BLaER1 (cell line): ENCODE results near the gene RYR1.

ENCODE experiments used
- H3K27ac ChIP-seq: shearing (Covaris generic); formaldehyde crosslinking; 2 replicates; pipeline ENCODE4 v1.8.1; 2022
- H3K27me3 ChIP-seq: shearing (Covaris generic); formaldehyde crosslinking; 2 replicates; pipeline ENCODE4 v1.8.1; 2022
- H3K36me3 ChIP-seq: shearing (Covaris generic); formaldehyde crosslinking; 2 replicates; pipeline ENCODE4 v1.8.1; 2022
- H3K4me1 ChIP-seq: shearing (Covaris generic); formaldehyde crosslinking; 2 replicates; pipeline ENCODE4 v1.8.1; 2022
- H3K4me2 ChIP-seq: shearing (Covaris generic); formaldehyde crosslinking; 2 replicates; pipeline ENCODE4 v1.8.1; 2022
- H3K4me3 ChIP-seq: shearing (Covaris generic); formaldehyde crosslinking; 2 replicates; pipeline ENCODE4 v1.8.1; 2022
- H3K9ac ChIP-seq: shearing (Covaris generic); formaldehyde crosslinking; 2 replicates; pipeline ENCODE4 v1.8.1; 2022
- H3K9me3 ChIP-seq: shearing (Covaris generic); formaldehyde crosslinking; 2 replicates; pipeline ENCODE4 v1.8.1; 2022
- H4K20me1 ChIP-seq: shearing (Covaris generic); formaldehyde crosslinking; 2 replicates; pipeline ENCODE4 v1.8.1; 2022
- Cebpa-rat ChIP-seq: shearing (Covaris generic); IDR thresholded peaks from 2 replicates; pipeline ENCODE4 v1.8.1; 2022

Gene RYR1

DNA sequence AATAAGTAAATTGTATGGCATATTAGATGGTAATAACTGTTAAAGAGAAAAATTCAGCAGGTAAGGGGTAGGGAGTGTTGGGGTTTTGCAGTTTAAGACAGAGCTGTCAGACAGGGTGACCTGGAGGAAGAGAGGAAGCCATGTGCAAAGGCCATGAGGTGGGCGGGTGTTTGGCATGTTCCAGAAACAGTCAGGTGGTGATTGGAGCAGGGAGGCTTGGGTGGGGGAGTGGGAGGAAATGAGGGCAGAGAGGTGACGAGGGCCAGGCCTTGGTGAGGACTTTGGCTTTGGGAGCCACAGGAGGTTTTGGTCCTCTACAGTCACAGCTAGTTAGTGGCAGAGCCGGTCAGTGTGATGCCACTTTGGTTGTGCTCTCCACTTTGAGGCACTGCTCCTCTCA lies 20.1 kb downstream of the RYR1 start:
- H3K4me3 ChIP-seq: no peak overlapping the region
- no peaks in the 10 kb centered on the region for H3K36me3 ChIP-seq
- no peak overlapping the region for H3K9ac ChIP-seq
- TF ChIP-seq Cebpa-rat: no peak
- no peaks in the 10 kb centered on the region for H3K27me3 ChIP-seq
- no peaks in the 10 kb centered on the region for H3K9me3 ChIP-seq
- no peaks in the 10 kb centered on the region for H3K4me1 ChIP-seq
- H3K4me2 ChIP-seq: no peak overlapping the region
- H4K20me1 ChIP-seq: no peaks in the 10 kb centered on the region
- H3K27ac ChIP-seq: no peak overlapping the region

DNA sequence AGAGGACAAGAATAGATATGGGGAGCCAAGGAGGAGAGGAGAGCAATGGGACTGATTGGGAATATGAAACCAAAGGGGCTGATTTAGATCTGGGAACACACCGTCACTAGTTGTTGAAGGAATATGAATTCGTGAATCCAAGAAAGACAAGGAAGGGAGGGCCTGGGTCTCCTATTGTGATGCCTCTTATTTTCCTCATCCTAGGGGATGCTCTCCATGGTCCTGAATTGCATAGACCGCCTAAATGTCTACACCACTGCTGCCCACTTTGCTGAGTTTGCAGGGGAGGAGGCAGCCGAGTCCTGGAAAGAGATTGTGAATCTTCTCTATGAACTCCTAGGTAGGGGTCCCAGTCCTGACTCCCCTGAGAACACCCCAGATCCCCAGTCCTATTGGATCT lies 21.5 kb downstream of the RYR1 start:
- H3K4me2 ChIP-seq: no peak overlapping the region
- H3K9ac ChIP-seq: no peak overlapping the region
- TF ChIP-seq Cebpa-rat: no peak
- H3K27ac ChIP-seq: no peak overlapping the region
- no peak overlapping the region for H3K4me3 ChIP-seq
- no peaks in the 10 kb centered on the region for H3K4me1 ChIP-seq
- H3K9me3 ChIP-seq: no peaks in the 10 kb centered on the region
- no peaks in the 10 kb centered on the region for H3K27me3 ChIP-seq
- no peaks in the 10 kb centered on the region for H4K20me1 ChIP-seq
- no peaks in the 10 kb centered on the region for H3K36me3 ChIP-seq

DNA sequence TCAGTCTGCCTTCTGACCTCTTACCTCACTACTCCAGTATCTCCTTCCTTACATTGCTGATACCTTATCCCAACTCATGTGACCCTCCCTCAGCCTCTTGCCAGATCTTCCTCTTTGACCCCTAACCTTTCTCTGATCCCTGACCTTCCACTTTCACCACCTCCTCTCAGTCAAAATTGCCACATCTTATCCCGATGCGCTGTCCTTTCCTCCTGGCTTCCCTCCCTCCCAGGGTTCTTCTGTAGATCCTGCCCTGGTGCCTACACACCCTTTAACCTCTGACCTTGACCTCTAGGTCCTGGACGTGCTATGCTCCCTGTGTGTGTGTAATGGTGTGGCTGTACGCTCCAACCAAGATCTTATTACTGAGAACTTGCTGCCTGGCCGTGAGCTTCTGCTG lies 23.7 kb downstream of the RYR1 start:
- Histone ChIP-seq H4K20me1 (no peaks in the 10 kb centered on the region), H3K27me3 (no peaks in the 10 kb centered on the region)

DNA sequence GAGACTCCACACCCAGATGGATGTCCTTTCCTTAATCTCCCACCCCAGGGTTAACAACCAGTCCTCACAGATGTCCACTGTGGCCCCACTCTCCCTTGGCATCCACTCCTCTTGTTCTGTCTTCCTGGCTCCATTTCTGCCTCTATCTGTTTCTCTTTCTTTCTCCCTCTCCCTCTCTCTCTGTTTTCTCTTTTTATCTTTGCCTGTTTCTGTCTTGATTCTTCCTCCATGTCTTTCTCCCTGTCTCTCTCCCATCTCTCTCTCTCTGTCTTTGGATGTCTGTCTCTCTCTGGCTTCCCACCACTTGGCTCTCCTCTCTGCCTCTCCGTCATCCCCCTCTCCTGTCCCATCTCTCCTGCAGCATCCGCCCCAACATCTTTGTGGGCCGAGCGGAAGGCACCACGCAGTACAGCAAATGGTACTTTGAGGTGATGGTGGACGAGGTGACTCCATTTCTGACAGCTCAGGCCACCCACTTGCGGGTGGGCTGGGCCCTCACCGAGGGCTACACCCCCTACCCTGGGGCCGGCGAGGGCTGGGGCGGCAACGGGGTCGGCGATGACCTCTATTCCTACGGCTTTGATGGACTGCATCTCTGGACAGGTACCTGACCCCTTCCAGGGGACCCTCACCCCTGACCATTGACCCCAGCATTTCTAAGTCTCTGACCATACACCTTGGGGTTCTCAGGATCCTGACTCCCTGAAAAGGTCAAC lies 24.4 kb downstream of the RYR1 start:
- Histone ChIP-seq H4K20me1 (no peaks in the 10 kb centered on the region), H3K9ac (no peak overlapping the region), H3K36me3 (no peaks in the 10 kb centered on the region), H3K4me3 (no peak overlapping the region), H3K4me2 (no peak overlapping the region), H3K27me3 (no peaks in the 10 kb centered on the region), H3K9me3 (no peaks in the 10 kb centered on the region), H3K27ac (no peak overlapping the region), H3K4me1 (no peaks in the 10 kb centered on the region)
- no peak for TF ChIP-seq Cebpa-rat

More for the DNA sequence above, 23.7 kb downstream of the RYR1 start:
- no peak overlapping the region for H3K4me3 ChIP-seq
- no peak for TF ChIP-seq Cebpa-rat
- no peaks in the 10 kb centered on the region for H3K36me3 ChIP-seq
- no peaks in the 10 kb centered on the region for H3K4me1 ChIP-seq
- no peaks in the 10 kb centered on the region for H3K9me3 ChIP-seq
- no peak overlapping the region for H3K27ac ChIP-seq
- no peak overlapping the region for H3K9ac ChIP-seq
- H3K4me2 ChIP-seq: no peak overlapping the region

DNA sequence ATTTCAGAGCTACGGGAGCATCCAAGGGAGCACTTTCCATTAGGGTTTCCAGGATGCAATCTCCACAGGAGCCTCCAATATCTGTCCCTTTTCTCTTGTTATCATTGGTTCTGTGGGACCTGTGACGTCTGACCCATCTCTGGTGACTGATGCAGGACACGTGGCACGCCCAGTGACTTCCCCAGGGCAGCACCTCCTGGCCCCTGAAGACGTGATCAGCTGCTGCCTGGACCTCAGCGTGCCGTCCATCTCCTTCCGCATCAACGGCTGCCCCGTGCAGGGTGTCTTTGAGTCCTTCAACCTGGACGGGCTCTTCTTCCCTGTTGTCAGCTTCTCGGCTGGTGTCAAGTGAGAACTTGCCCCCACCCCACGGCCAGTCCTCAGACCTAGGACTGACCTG lies 25.5 kb downstream of the RYR1 start:
- Histone ChIP-seq H3K4me1 (peaks cover 8% of the 10 kb centered on the region), H3K36me3 (no peaks in the 10 kb centered on the region), H3K4me3 (no peak overlapping the region), H3K9ac (no peak overlapping the region), H4K20me1 (no peaks in the 10 kb centered on the region), H3K27ac (no peak overlapping the region), H3K27me3 (no peaks in the 10 kb centered on the region), H3K9me3 (no peaks in the 10 kb centered on the region), H3K4me2 (no peak overlapping the region)
- TF ChIP-seq Cebpa-rat: no peak

DNA sequence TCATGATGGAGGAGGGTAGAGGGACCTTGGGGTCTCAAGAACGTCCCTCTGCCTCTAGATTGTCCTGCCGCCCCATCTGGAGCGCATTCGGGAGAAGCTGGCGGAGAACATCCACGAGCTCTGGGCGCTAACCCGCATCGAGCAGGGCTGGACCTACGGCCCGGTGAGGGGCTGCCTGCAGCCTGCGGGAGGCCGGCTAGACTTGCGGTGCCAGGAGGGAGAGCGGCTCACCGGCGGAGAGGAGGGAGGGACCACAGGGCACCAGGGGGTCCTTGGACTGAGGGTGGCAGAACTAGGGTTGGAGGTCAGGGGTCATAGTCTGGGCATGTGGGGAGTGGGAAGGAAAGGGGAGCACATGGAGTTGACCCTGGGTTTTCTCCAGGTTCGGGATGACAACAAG lies 29.9 kb downstream of the RYR1 start:
- TF ChIP-seq Cebpa-rat: no peak
- no peak overlapping the region for H3K9ac ChIP-seq
- H3K36me3 ChIP-seq: no peaks in the 10 kb centered on the region
- H3K4me2 ChIP-seq: no peak overlapping the region
- H3K27ac ChIP-seq: no peak overlapping the region
- no peaks in the 10 kb centered on the region for H3K27me3 ChIP-seq
- no peaks in the 10 kb centered on the region for H4K20me1 ChIP-seq
- peaks cover 9% of the 10 kb centered on the region for H3K4me1 ChIP-seq
- H3K9me3 ChIP-seq: no peaks in the 10 kb centered on the region
- H3K4me3 ChIP-seq: no peak overlapping the region

DNA sequence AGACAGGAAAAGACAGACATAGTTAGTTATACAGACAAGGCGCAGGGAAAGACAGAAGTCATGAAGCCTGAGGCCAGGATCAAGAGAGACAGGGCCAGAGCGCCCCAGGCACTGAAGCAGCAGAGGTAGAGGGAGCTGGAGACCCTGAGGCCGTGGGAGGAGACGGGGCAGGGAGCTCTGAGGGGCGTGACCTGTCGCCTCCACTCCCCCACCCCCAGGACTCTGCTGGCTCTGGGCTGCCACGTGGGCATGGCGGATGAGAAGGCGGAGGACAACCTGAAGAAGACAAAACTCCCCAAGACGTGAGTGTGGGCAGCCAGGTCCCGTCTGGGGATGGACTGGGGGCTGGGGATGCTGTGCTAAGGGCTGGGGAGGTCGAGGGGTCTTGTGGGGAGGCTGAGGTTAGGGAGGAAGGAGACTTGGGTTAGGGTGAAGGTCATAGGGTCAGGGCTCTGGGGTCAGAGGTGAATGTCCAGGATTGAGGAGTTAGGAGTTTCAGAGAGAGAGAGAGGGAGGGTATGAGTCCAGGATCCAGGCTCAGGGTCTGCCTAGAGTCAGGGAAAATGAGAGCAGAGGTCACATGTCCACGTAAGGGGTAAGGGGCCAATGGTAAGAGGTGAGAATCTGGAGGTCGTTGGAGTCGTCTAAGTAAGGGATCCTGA lies 31.1 kb downstream of the RYR1 start:
- Histone ChIP-seq H3K4me1 (peaks cover 9% of the 10 kb centered on the region), H3K9me3 (no peaks in the 10 kb centered on the region), H3K36me3 (no peaks in the 10 kb centered on the region), H3K4me3 (no peak overlapping the region), H3K27me3 (no peaks in the 10 kb centered on the region), H3K9ac (no peak overlapping the region), H3K4me2 (no peak overlapping the region), H3K27ac (no peak overlapping the region), H4K20me1 (no peaks in the 10 kb centered on the region)
- no peak for TF ChIP-seq Cebpa-rat

DNA sequence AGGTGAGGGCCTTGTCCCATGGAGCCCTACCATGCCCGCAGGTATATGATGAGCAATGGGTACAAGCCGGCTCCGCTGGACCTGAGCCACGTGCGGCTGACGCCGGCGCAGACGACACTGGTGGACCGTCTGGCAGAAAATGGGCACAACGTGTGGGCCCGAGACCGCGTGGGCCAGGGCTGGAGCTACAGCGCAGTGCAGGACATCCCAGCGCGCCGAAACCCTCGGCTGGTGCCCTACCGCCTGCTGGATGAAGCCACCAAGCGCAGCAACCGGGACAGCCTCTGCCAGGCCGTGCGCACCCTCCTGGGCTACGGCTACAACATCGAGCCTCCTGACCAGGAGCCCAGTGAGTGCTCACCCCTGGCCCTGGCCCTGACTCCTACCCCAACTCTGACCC lies 32.6 kb downstream of the RYR1 start:
- Histone ChIP-seq H3K4me1 (peaks cover 9% of the 10 kb centered on the region), H3K9ac (no peak overlapping the region), H3K4me3 (no peak overlapping the region), H3K27me3 (no peaks in the 10 kb centered on the region), H3K9me3 (no peaks in the 10 kb centered on the region), H3K27ac (no peak overlapping the region), H4K20me1 (no peaks in the 10 kb centered on the region), H3K36me3 (no peaks in the 10 kb centered on the region), H3K4me2 (no peak overlapping the region)
- TF ChIP-seq Cebpa-rat: no peak

DNA sequence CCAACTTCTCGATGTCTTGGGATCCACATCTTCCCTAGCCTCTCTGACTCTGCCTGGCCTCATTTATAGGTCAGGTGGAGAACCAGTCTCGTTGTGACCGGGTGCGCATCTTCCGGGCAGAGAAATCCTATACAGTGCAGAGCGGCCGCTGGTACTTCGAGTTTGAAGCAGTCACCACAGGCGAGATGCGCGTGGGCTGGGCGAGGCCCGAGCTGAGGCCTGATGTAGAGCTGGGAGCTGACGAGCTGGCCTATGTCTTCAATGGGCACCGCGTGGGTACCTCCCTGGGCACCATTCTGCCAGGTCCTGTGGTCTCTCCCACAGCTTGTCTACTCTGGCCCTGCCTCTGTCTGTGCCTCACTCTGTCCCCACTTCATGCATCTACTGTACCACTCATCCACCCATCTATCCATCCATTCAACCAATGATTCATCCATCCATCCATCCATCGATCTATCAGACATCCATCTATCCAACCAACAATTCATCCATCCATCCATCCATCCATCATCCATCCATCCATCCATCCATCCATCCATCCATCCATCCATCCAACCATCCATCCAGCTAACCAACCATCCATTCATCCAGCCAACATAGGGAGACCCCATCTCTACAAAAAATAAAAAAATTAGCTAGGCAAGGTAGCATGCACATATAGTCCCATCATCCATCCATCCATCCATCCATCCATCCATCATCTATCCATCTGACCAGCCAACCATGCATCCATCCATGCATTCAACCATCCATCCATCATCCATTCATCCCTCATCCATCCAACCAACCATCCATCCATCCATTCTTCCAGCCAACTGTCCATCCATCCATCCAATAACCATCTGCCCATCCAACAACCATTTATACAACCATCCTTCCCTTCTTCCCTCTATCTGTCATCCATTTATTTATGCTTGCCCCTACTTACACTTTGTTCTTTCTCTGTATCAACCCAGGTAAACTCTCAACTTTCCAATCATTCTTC lies 34.3 kb downstream of the RYR1 start:
- H3K36me3 ChIP-seq: no peaks in the 10 kb centered on the region
- H4K20me1 ChIP-seq: no peaks in the 10 kb centered on the region
- TF ChIP-seq Cebpa-rat: no peak
- H3K27ac ChIP-seq: no peak overlapping the region
- no peak overlapping the region for H3K4me3 ChIP-seq
- no peaks in the 10 kb centered on the region for H3K27me3 ChIP-seq
- no peak overlapping the region for H3K9ac ChIP-seq
- H3K4me1 ChIP-seq: peaks cover 9% of the 10 kb centered on the region
- H3K4me2 ChIP-seq: no peak overlapping the region
- H3K9me3 ChIP-seq: no peaks in the 10 kb centered on the region

DNA sequence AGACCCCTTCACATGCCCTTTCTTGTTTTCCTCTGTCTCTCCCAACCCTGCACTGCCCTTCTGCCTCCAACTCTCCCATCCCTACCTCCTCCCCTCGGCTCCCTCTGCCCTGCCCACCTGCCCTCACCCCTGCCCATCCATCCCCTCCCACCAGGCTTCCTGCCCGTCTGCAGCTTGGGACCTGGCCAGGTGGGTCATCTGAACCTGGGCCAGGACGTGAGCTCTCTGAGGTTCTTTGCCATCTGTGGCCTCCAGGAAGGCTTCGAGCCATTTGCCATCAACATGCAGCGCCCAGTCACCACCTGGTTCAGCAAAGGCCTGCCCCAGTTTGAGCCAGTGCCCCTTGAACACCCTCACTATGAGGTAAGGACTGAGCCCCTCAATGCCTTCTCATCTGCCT lies 35.7 kb downstream of the RYR1 start:
- H3K4me3 ChIP-seq: no peak overlapping the region
- TF ChIP-seq Cebpa-rat: no peak
- no peaks in the 10 kb centered on the region for H4K20me1 ChIP-seq
- no peaks in the 10 kb centered on the region for H3K36me3 ChIP-seq
- no peaks in the 10 kb centered on the region for H3K9me3 ChIP-seq
- H3K4me1 ChIP-seq: no peaks in the 10 kb centered on the region
- no peak overlapping the region for H3K27ac ChIP-seq
- no peaks in the 10 kb centered on the region for H3K27me3 ChIP-seq
- no peak overlapping the region for H3K9ac ChIP-seq
- no peak overlapping the region for H3K4me2 ChIP-seq
